DMS153 (cell line): ENCODE data around the gene IFT20.
"Not testable (repeated sequence)": the region's sequence is repeated elsewhere in the genome, so short reads cannot be mapped to it uniquely, and the experiment has no call there.

Experiments used
- DNase-seq: peaks from one replicate; lab custom pipeline; 2025; lab: John Stamatoyannopoulos, UW

The IFT20 gene

DNA sequence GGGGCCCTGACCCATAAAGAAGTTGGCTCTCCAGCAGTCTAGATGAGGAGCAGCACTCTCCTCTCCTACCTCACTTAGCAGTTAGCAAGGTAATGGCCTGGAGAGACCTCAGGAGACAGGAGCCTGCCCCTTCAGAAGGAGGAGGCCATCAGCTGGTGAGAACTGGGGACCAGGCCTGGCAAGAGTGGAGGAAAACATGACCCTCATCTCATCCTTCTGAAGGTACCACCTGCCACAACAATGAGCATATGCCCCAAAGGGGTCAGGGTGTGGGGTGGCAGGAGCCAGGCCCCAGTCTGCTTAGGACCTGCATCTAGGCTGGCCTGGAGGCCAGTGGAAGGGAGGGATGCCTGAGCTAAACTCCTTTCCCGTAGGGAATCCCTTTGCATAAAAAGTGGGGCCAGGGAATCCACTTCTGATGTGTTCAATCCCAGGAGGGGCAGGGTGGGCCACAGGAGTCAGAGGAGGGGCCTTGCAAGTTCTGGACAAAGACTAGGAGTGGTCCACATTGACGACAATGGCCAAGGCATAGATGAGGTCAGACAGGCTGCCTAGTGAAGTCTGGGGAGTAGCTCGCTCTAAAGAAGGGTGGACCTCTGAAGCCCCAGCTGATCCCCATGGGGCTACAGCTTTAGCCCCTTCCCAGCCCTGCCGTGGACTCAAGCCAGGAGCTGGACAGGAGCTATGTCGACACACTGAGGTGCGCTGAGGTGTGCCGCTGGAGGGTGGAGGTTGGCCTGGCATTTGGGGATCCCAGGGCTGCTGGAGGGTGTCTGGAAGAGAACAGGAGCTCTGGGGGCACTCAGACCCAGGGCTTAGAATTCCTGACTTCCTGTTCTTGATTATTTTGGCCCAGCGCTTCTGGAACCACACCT lies 28.7 kb upstream of the IFT20 start:
- no peak for DNase-seq

DNA sequence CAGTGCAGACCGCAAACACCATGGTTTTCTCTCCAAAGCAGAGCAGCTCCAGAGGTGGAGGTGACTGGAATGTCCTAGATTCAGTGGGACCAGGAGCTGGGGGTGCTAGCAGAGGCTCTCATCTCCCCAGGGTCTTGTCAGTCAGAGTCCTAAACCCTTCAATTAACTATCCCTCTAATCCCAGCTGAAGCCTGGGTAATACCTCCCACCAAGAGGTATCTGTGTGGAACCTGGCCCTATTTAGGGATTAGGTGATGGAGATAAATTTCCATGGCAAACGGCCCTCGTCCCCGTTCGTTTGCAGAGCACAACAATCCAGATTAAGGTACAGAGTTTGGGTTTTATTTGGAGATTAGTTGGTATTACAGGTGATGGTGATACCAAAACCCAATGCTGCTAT lies 27.9 kb upstream of the IFT20 start:
- no peak for DNase-seq

DNA sequence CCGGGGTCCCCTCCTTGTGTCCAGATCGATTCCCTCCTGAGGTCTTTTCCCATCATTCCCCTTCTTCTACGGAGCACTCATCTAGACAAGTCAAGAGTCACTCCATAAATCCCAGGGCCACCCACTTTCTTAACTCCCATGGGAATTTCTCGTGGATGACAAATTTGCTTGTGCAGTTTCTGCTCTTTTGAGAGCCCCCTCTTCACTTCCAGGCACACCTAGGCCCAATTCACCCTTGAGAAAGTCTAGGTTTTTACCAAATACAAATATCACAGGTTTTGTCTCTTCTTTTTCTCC lies 22.6 kb upstream of the IFT20 start:
- DNase-seq, result no peak

DNA sequence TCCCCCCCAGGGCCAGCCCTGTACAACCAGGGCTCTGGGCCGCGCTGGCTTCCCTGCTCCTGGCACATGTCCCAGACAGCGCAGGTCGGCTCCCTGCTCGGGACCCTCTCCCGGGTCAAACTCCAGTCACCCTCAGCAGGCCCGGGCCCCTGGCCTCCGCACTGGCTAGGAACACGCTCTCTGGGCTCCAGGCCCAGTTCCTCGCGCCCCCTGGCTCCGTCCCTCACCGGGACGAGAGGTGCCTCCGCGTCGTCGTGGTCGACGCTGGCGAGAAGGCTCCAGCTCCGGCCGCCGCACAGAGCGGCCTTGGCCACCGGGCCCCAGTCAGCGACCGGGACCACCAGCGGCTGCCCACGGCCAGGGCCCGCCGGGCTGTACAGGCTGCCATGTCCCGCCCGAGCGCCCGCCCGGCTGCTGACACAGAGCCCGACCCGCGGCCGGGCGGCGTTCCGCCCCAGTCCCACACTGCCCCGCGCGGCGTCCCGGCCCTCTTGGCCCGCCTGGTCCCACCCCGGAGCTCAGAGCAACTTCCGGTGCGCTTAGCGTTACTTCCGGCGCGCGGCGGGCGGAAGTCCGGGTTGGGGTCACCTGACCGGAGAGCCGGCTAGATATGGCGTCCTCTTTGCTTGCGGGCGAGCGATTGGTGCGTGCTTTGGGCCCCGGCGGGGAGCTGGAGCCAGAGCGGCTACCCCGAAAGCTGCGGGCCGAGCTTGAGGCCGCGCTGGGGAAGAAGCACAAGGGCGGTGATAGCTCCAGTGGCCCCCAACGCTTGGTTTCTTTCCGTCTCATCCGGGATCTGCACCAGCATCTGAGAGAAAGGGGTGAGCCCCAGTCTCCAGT lies 22.0 kb upstream of the IFT20 start, which contains the start of gene POLDIP2:
POLDIP2 (minus strand) TSS at position 467 of the 840 bp plus-strand sequence; CDS start at position 388, 79 bp downstream.
- peak; percentile 92 for DNase-seq

DNA sequence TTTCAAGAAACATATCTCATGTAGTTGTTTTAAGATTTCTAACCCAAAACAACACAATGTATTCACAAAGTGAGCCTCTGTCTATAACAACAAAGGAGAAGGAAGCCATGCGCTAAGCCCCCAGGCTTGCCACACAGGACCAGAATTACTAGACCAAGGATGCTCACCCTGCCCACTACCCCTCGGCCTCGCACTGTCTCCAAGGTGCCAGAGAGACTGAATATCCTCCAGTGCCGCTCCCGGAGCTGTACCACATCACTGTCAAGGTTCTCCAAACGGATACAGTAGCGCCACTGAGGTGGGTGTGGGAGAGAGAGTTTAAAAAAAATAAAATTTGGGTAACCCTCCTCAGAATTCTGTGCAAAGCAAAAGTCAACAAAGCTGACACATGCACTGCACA lies 15.0 kb upstream of the IFT20 start:
- DNase-seq, result no peak

DNA sequence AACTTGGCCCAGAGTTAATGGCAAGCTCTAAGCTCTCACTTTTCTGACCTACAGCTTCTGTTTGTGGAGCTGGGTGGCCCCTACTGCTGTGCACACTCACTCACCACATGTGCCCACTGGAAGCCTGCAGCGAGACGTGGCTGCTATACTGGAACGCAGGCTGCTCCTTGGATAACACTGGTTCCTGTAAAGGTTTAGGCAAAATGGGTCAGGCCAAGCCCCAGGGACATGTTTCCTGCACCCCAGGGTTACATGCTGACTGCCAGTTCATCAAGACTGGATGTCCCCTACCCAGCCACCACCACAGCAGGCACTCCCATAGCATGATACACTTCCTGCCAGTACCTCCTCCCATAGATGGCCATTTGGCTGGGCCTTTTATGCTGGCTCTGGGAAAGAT lies 13.7 kb upstream of the IFT20 start:
- no peak for DNase-seq

DNA sequence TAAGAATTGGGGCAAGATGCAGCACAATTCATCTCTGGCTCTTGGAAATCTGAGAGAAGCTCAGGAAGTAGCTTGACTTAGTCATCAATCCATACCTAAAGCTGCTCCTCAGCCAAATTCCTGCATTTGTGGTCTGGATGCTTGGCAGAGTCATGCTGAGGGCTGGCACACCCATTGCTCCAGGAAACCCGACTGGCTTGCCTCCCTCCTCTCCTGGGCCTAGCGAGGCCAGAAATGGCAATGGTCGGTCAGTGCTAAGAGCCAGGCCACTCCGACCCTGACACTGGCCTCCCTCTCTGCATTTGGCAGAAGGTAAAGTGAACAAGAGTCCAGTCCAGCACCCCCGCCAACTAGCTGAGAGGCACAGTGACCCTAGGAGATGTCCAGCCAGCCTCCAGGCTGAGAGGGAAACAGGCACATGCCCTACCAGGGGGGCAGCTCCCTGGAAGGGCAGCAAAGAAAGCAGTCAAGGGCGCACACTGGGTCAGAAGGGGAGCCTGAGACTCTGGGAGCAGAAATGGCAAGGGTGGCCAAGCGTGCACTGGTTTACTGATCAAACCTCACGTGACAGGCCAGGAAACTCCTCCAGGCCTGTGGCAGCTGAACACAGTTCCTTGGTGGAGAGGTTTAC lies 12.1 kb upstream of the IFT20 start:
- DNase-seq, result no peak

DNA sequence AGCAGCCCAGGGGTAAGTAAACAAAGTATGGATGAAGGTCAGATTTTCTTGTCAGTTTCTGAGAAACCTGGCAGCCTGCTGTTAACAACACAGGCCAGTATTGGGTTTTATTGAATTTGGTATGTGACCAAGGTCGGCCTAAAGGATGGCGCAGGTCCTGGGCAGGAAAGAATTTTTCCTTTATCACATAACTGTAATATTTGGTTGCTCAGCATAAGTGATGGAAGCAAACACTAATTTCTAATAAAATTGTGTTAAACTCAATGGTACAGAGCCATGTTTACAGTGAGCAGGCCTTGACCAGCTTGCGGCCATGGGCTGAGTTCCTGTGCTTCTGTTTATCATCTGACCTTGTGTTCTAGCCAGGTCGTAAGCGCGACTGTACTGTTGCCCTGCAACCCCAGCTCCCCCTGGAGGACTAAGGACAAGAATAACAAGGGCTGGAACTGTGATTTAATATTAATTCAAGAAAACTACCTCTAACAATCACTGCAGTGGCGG lies 11.5 kb upstream of the IFT20 start:
- no peak for DNase-seq

DNA sequence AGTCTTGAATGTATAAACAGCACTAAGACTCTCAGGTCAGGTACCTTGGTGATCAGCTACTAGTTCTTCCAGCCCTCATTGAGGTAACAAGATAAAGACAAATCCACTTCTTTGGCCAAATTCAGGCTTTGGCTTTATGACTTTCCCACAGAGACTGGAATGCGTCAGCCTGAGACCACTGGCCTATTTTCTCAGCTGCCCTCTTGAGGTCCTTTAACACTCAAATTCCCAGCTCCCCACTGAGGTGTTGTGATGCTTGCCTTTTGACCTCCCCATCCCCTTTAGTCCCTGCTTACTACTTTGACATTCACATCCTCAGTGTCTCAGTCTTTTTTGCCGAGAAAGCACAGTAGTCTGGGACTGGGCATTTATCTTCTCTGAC lies 10.9 kb upstream of the IFT20 start:
- DNase-seq, result no peak

DNA sequence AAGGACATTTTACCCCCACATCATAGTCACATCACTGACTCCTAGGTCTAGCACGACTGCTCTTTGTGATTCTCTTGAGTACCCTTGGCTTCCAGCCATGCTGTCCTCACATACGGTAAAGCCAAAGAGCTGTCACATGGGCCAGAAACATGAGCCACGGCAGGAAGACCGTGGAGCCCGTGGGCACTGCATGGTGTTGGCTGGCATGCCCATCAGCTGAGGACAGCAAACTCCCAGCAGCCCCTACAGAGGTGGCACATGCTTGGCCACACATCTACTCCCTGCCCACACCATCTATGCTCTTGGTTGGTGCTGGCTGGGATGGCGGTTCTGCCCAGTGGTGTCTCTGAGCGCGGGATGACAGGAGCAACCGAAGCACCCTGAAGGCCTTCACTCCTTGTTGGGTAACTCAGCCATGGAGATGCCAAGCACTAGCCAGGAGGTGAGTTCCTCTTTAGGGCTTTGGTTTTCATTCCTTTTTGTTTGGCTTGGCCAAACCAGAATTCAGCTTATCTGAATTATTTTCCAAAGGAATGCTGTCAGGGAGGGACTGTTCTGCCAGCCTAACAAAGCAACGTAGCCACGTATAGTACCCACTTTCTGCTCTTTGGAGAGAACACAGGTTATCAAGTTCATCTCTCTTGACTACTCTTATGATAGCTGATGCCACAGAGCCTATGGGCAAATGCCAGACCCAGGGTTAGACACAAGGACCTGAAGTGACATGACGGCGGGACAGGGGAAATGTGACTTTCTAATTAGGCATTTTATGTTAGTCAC lies 10.3 kb upstream of the IFT20 start:
- DNase-seq, result no peak

DNA sequence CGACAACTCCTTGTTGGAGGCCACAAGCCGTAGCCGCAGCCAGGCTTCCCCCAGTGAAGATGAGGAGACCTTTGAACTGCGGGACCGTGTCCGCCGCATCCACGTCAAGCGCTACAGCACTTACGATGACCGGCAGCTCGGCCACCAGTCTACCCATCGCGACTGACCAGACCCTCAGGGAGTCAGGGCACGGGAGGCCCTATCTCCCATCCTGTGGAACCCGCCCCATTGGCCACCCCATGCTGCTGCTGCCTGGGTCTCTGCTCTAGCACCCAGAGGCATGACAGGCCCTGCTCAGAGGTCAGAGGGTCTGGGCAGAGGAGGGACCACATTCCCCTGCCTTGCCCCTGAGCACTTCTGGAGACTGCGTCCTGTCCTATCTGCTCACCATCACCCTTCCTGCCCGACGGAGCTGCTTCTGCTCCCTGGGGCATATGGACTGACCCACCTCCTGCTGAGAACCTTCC lies 9.2 kb upstream of the IFT20 start:
- DNase-seq, result no peak

DNA sequence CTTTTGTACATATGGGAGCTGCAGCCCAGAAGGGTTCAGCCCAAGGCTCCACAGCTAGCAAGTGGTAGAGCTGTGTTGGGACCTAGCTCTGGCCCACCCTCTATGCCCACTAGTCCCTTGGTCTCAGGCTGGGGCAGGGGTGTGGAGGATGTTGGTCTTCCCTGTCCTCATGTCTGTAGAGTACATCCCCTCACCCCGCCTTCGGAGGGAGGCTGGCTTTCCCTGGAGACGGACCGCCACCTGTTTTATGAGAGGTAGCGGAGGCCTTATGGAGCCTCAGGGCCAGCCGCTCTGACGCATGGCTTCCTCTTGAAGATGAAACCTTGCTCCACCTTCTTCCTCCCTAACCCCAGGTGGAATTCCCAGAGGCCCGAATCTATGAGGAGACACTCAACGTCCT lies 8.7 kb upstream of the IFT20 start:
- no peak for DNase-seq

DNA sequence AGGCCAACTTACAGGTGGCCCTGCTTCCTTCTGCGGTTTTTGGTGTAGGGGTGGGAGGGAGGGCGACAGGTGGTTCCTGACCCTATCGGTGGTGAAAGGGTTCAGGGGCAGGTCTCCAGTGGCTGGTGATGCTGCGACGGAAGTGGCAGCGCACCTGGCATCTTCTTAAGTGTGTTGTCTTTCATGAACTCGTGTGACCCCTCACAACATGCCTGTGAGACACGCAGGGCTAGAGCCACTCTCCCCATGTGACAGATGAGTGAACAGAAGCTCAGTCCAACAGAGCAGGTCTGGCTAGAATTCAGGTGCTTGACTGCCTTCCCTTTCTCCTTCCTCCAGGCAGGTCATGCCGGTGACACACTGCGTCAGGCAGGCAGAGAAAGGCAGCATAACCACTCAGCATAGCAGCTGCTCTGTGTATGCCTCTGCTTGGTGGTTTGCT lies 8.2 kb upstream of the IFT20 start:
- no peak for DNase-seq

DNA sequence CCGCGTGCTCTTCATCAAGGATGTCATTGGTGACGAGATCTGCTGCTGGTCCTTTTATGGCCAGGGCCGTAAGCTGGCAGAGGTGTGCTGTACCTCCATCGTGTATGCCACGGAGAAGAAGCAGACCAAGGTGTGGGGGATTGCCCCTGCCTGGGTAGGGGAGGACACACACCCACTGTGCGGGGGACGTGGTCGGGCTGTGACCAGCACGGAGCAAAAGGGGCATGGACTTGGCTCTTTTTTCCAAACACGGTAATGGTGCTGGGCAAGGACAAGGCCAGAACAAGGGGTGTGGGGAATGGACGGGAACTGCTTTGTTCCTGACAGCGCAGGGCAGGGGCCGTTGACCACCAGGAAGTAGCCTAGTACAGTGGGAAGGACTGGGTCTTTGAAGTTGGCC lies 7.0 kb upstream of the IFT20 start:
- DNase-seq, result no peak

DNA sequence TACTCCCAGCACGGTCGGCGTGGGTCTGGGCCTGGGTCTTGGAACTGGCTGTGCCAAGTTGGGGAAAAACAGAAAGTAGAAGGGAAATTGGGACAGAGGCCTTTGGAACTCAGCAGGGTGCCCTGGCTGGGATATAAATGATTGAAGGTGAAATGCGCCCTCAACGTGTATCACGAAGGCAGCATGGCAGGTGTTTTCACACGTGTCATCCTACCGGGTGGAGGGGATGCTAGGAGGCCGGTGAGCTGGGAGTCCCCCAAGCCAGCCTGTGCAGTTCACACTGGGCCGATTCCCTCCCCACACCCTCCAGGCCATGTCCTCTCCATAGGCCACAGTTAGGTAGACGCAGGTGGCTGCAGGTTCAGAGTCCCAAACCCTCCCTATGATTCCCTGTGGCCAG lies 6.2 kb upstream of the IFT20 start:
- no peak for DNase-seq

DNA sequence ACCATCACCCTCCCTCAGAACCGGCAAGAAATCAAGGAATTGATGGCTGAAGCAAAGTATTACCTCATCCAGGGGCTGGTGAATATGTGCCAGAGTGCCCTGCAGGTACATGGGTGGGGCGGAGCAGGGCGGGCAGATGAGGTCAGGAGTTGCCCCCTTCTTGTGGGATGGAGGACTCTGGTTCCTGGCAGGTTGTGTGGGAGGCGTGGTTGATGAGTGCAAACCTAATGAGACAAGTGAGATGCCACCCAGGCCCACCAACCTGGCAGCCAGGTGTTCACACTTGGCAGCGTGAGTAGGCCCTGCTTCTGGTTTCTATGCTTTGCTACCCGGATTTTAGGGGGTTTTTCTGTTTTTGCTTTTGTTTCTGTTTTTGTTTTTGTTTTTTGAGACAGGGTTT lies 5.1 kb upstream of the IFT20 start:
- DNase-seq, result no peak

DNA sequence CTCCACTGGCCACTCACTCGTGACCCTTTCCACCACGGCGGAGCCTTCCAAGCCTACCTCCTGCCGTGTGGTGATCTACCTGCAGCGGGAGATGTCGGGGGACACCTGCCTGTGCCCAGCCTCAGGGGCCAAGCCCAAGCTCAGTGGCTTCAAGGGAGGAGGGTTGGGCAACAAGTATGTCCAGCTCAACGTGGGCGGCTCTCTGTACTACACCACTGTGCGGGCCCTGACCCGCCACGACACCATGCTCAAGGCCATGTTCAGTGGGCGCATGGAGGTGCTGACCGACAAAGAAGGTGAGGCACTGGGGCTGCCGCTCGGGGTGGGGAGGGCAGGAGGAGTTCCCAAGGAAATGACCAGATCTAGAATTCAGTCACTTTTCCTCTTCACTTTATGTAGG lies 4.2 kb upstream of the IFT20 start:
- no peak for DNase-seq

DNA sequence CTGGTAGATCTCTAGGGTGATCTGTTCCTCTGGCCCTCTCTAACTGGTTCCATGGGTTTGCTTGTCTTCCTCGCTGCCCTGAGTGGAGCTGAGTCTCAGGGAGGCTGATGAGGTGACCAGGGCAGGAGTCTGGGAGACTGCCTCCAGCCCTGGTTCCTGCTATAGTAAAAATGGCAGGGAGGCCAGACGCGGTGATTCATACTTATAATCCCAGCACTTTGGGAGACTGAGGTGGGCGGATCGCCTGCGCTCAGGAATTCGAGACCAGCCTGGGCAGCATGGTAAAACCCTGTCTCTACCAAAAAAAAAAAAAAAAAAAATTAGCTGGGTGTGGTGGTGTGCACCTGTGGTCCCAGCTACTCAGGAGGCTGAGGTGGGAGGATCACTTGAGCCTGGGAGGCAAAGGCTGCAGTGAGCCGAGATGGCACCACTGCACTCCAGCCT lies 3.5 kb upstream of the IFT20 start:
- not testable (repeated sequence) for DNase-seq

DNA sequence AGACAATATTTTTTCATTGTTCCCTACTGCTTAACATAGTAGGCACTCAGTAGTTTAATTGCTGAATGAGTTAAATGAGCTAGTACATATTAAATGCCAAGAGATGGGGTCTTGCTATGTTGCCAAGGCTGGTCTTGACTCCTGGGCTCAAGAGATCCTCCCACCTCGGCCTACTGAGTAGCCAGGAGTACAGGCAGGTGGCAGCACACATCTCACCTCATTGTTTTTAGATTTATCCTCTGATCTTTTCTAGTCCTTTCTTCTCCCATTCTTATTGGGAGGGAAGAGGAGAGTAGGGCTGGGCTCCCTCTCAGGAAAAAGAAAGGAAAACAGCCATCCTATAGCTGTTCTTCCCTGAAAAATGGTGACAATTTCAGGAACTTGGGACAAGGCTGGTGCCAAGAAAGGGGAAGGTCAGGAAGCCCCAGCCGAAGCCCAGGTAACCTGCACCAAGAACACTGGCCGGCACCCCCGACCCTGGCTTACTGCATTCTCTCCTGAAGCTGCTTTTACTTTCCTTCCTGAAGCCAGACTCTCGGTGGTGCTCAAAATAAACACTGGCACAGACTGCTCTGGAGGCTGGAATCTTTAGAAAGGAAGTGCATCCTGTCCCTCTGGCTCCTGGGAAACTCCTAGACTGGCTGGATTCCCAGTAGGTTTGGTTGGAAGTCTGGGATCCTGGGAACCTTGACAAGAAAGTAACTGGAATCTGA lies 2.9 kb upstream of the IFT20 start:
- no peak for DNase-seq

DNA sequence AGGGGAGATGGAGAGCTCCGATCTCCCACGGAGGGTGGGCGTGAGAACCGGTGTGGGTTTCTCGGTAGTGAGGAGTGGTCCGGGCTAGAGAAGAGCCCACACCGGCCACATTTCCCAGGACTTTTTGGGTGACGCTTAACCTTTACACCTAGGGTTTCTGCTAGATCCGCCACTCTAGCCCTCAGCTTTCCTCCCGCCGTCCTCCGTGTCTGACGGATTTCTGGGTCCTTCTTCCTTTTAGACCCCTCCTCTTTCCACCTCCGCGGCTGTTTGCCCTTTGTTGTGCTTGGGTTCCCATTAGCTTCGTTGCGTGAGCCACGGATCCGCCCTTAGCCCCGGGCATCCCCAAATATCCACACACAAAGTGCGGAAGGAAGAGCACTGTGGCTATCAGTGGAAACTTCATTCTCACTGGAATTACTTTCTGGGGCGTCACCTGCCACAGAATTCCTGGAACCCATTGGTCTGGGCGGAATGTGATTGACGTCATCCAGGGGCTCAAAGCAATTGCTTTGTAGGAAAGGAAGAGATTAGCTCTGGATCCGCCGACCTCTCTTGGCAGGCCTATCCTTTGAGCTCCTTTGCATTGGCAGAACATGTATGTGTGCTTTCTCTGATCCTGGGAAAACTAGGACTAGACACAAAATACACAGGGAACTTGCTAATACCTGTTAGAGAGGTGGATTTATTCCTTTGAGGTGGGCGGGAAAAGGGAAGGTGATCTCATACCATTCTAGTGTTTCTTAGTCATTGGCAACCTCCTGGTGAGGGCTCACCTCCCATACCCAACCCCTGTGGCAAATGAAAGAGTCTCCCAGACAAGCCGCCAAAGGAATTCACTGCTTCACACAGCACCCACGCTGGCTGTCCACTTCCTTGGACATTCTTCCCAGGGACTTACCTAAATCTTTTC lies 943 bp upstream of the IFT20 start:
- DNase-seq, result peak; percentile 22
